WTC11 (cell line): ENCODE data around the gene EHD1. TPM values are rescaled to one million over a fixed set of nuclear protein-coding genes. Genes with fewer than 3 reads are reported as not detected.

Source experiments
- ATAC-seq: fragments of 200-7000 bp; cut with Tn5 transposase; 2 replicates; pipeline ENCODE4 v1.10.0; 2021; ENCODE audit warnings: mild to moderate bottlenecking, moderate library complexity
- CTCF ChIA-PET: fragments of 300-600 bp; sonication (Branson Sonifier 250); formaldehyde crosslinking; loops from one replicate; lab custom pipeline; 2021; ENCODE audit warnings: antibody characterized with exemption; lab: Charles Lee
- POLR2A ChIA-PET: fragments of 350-600 bp; sonication (Branson Sonifier 250); formaldehyde crosslinking; loops from one replicate; lab custom pipeline; 2021; ENCODE audit warnings: antibody characterized with exemption; lab: Charles Lee
- DNase-seq: peaks from one replicate; pipeline ENCODE4 v3.0.0; 2021; ENCODE audit warnings: low spot score
- H3K27ac Mint-ChIP-seq: 2 replicates; pipeline ENCODE4 v1.8.0; 2021; ENCODE audit warnings: mixed read lengths
- H3K27me3 Mint-ChIP-seq: 2 replicates; pipeline ENCODE4 v1.8.0; 2021; ENCODE audit warnings: low read depth, mild to moderate bottlenecking, moderate library complexity, mixed read lengths
- H3K36me3 Mint-ChIP-seq: 2 replicates; pipeline ENCODE4 v1.8.0; 2021; ENCODE audit warnings: mixed read lengths
- H3K4me1 Mint-ChIP-seq: 2 replicates; pipeline ENCODE4 v1.8.0; 2022; ENCODE audit warnings: mixed read lengths
- H3K4me3 Mint-ChIP-seq: 2 replicates; pipeline ENCODE4 v1.8.0; 2021; ENCODE audit warnings: mild to moderate bottlenecking, moderate library complexity, mixed read lengths
- H3K9me3 Mint-ChIP-seq: 2 replicates; pipeline ENCODE4 v1.8.0; 2021; ENCODE audit warnings: mixed read lengths
- ATF1 ChIP-seq: sonication (generic); formaldehyde crosslinking; IDR thresholded peaks from 2 replicates; pipeline ENCODE4 v1.8.1; 2023; ENCODE audit warnings: mild to moderate bottlenecking, moderate library complexity, missing genetic modification reagents
- ATF6 ChIP-seq: sonication (generic); formaldehyde crosslinking; IDR thresholded peaks from 2 replicates; pipeline ENCODE4 v1.8.1; 2023; ENCODE audit warnings: mild to moderate bottlenecking, missing genetic modification reagents
- E2F5 ChIP-seq: sonication (generic); formaldehyde crosslinking; IDR thresholded peaks from 2 replicates; pipeline ENCODE4 v1.8.1; 2022; ENCODE audit warnings: mild to moderate bottlenecking, moderate library complexity, missing genetic modification reagents
- ETV6 ChIP-seq: sonication (generic); formaldehyde crosslinking; IDR thresholded peaks from 2 replicates; pipeline ENCODE4 v1.8.1; 2022; ENCODE audit warnings: mild to moderate bottlenecking, missing genetic modification reagents
- FOXK1 ChIP-seq: sonication (generic); formaldehyde crosslinking; IDR thresholded peaks from 2 replicates; pipeline ENCODE4 v1.8.0; 2022; ENCODE audit warnings: mild to moderate bottlenecking, moderate library complexity, missing genetic modification reagents
- FOXP1 ChIP-seq: sonication (generic); formaldehyde crosslinking; IDR thresholded peaks from 2 replicates; pipeline ENCODE4 v1.8.0; 2022; ENCODE audit warnings: missing genetic modification reagents, mild to moderate bottlenecking, moderate library complexity, borderline replicate concordance
- FOXP4 ChIP-seq: sonication (generic); formaldehyde crosslinking; IDR thresholded peaks from 2 replicates; pipeline ENCODE4 v1.8.0; 2022; ENCODE audit warnings: mild to moderate bottlenecking, missing genetic modification reagents
- GTF2I ChIP-seq: fragments of 250-450 bp; sonication (Bioruptor Pico); conservative IDR thresholded peaks from 2 replicates; pipeline ENCODE4 v1.4.0; 2021; ENCODE audit warnings: mild to moderate bottlenecking
- NFYB ChIP-seq: sonication (generic); formaldehyde crosslinking; conservative IDR thresholded peaks from 2 replicates; pipeline ENCODE4 v1.8.0; 2022; ENCODE audit warnings: low read depth, missing genetic modification reagents
- NR3C1 ChIP-seq: sonication (generic); formaldehyde crosslinking; conservative IDR thresholded peaks from 2 replicates; pipeline ENCODE4 v1.8.1; 2023; ENCODE audit warnings: low read depth, mild to moderate bottlenecking, missing genetic modification reagents
- SOX15 ChIP-seq: fragments of 250-450 bp; sonication (Bioruptor Pico); IDR thresholded peaks from 2 replicates; pipeline ENCODE4 v1.9.0; 2021; ENCODE audit warnings: mild to moderate bottlenecking
- USF2 ChIP-seq: sonication (generic); formaldehyde crosslinking; IDR thresholded peaks from 2 replicates; pipeline ENCODE4 v1.8.1; 2023; ENCODE audit warnings: mild to moderate bottlenecking, missing genetic modification reagents, moderate library complexity
- ZBTB21 ChIP-seq: sonication (generic); formaldehyde crosslinking; IDR thresholded peaks from 2 replicates; pipeline ENCODE4 v1.8.1; 2023; ENCODE audit warnings: mild to moderate bottlenecking, missing genetic modification reagents, borderline replicate concordance
- ZNF138 ChIP-seq: sonication (generic); formaldehyde crosslinking; conservative IDR thresholded peaks from 2 replicates; pipeline ENCODE4 v1.8.1; 2022; ENCODE audit warnings: mild to moderate bottlenecking, moderate library complexity, missing genetic modification reagents
- ZNF232 ChIP-seq: sonication (generic); formaldehyde crosslinking; IDR thresholded peaks from 2 replicates; pipeline ENCODE4 v1.8.0; 2022; ENCODE audit warnings: mild to moderate bottlenecking, missing genetic modification reagents
- ZNF281 ChIP-seq: sonication (generic); formaldehyde crosslinking; IDR thresholded peaks from 2 replicates; pipeline ENCODE4 v1.8.0; 2023; ENCODE audit warnings: mild to moderate bottlenecking, missing genetic modification reagents
- ZNF317 ChIP-seq: sonication (generic); formaldehyde crosslinking; IDR thresholded peaks from 2 replicates; pipeline ENCODE4 v1.8.1; 2023; ENCODE audit warnings: low read depth, mild to moderate bottlenecking, moderate library complexity, missing genetic modification reagents, borderline replicate concordance
- ZNF425 ChIP-seq: fragments of 250-450 bp; sonication (Bioruptor Pico); conservative IDR thresholded peaks from 2 replicates; pipeline ENCODE4 v1.9.0; 2021; ENCODE audit warnings: mild to moderate bottlenecking
- total RNA-seq: library from RNA; stranded (reverse); gene quantifications from 3 replicates; pipeline ENCODE4 v1.2.3, GENCODE V29; 2021

Gene EHD1
- total RNA-seq, 1 experiment from 2014 or later = 38.1 TPM

GRCh38 chr11:64914123-64914522 is 35.7 kb upstream of the EHD1 start:
- no peak overlapping the region for H3K4me3 Mint-ChIP-seq
- TF ChIP-seq ETV6 (CRISPR knock-in tag) (no peak), SOX15 (CRISPR knock-in tag) (no peak), ZNF281 (CRISPR knock-in tag) (no peak), ATF1 (CRISPR knock-in tag) (no peak), ATF6 (CRISPR knock-in tag) (no peak), FOXP4 (CRISPR knock-in tag) (no peak), GTF2I (CRISPR knock-in tag) (no peak), ZNF425 (no peak), USF2 (CRISPR knock-in tag) (no peak), NR3C1 (no peak), FOXP1 (CRISPR knock-in tag) (no peak), NFYB (no peak), E2F5 (no peak), ZNF317 (CRISPR knock-in tag) (no peak), ZNF138 (CRISPR knock-in tag) (no peak), ZBTB21 (CRISPR knock-in tag) (no peak), FOXK1 (no peak), ZNF232 (CRISPR knock-in tag) (no peak)
- TF ChIP-seq, all 79 proteins: peak for 0
- Mint-ChIP-seq H3K4me1 (peaks cover 13% of the 10 kb centered on the region), H3K27me3 (no peaks in the 10 kb centered on the region), H3K9me3 (no peaks in the 10 kb centered on the region), H3K36me3 (peaks cover 5% of the 10 kb centered on the region; the same call in 1 of the 2 replicates), H3K27ac (no peak overlapping the region)
- CTCF ChIA-PET = no interaction called here
- ATAC-seq = no peak
- POLR2A ChIA-PET = no interaction called here
- DNase-seq = no peak
